HCT116 (cell line): Measurements from ENCODE around the gene PGLYRP4. TPM values are rescaled to one million over a fixed set of nuclear protein-coding genes. Genes with fewer than 3 reads are reported as not detected.

ENCODE experiments used
- ATAC-seq: fragments of 200-7000 bp; cut with Tn5 transposase; 2 replicates; pipeline ENCODE4 v1.9.1; 2020; ENCODE audit warnings: mild to moderate bottlenecking, moderate library complexity
- BruUV-seq: library from RNA; stranded (reverse); fragments of 400-500 nt; replicated peaks from 2 replicates; lab custom pipeline; 2021; lab: Mats Ljungman, UMichigan
- CTCF ChIA-PET: fragments of 300-600 bp; sonication (Branson Sonifier 250); formaldehyde crosslinking; loops from one replicate; lab custom pipeline; 2021; ENCODE audit warnings: antibody characterized with exemption; lab: Charles Lee
- POLR2A ChIA-PET: fragments of 300-600, 350-600 bp; sonication (Branson Sonifier 250); formaldehyde crosslinking; loops from one replicate; lab custom pipeline; 2021; ENCODE audit warnings: antibody characterized with exemption; lab: Charles Lee
- RAD21 ChIA-PET, 2 experiments: fragments of 300-600 bp; sonication (Branson Sonifier 250); formaldehyde crosslinking; loops; one replicate each; lab custom pipeline; 2023; ENCODE audit warnings: low total read pairs in 2 of 2; ENCODE audit not compliant: uncharacterized antibody in 2 of 2, unreplicated experiment in 2 of 2, low non-redundant PET in 1 of 2; lab: Charles Lee
- DNase-seq: peaks from one replicate; pipeline ENCODE4 v3.0.0-alpha.2; 2010; ENCODE audit warnings: low read depth, low spot score
- H2AFZ ChIP-seq: fragments of 200-600 bp; shearing (Covaris generic), sonication (generic); 2 replicates; pipeline ENCODE4 v1.6.1; 2017; ENCODE audit warnings: low read depth, mixed run types, mixed read lengths, antibody characterized with exemption, low read length; ENCODE audit not compliant: poor library complexity, severe bottlenecking
- H3K27ac ChIP-seq: 2 replicates; pipeline ENCODE4 v1.5.1; 2012; ENCODE audit warnings: low read depth, low read length
- H3K27me3 ChIP-seq: fragments of 200-600 bp; sonication (generic); 2 replicates; pipeline ENCODE4 v1.6.1; 2016; ENCODE audit warnings: mixed run types, low read length, mixed read lengths; ENCODE audit not compliant: insufficient read depth
- H3K36me3 ChIP-seq, 2 experiments: fragments of 200-500 bp in 1 of 2; fragments of 200-600 bp in 1 of 2; sonication (Bioruptor generic) in 1 of 2; sonication (generic) in 1 of 2; 2 replicates each; pipeline versions ENCODE4 v1.5.1 to v1.6.1; 2014 to 2016; ENCODE audit warnings: low read length in 2 of 2, inconsistent platforms in 1 of 2, mixed read lengths in 1 of 2, mixed run types in 1 of 2; ENCODE audit not compliant: insufficient read depth in 2 of 2, control insufficient read depth in 1 of 2
- H3K4me1 ChIP-seq, 2 experiments: fragments of 200-600 bp in 1 of 2; sonication (generic) in 1 of 2; 2 replicates each; pipeline versions ENCODE4 v1.5.1 to v1.6.1; 2012 to 2017; ENCODE audit warnings: low read length in 2 of 2, inconsistent platforms in 1 of 2, mild to moderate bottlenecking in 1 of 2, mixed read lengths in 1 of 2, mixed run types in 1 of 2, moderate library complexity in 1 of 2; ENCODE audit not compliant: insufficient read depth in 2 of 2, control insufficient read depth in 1 of 2
- H3K4me2 ChIP-seq: fragments of 200-600 bp; sonication (generic); 2 replicates; pipeline ENCODE4 v1.6.1; 2017; ENCODE audit warnings: mixed run types, low read length, mixed read lengths
- H3K4me3 ChIP-seq, 2 experiments: fragments of 200-600 bp in 1 of 2; sonication (generic) in 1 of 2; replicated peaks in 1 of 2; 2 replicates each; pipeline ENCODE4 v1.5.1; 2011 to 2016; ENCODE audit warnings: low read length in 2 of 2, control low read depth in 1 of 2, low read depth in 1 of 2, mild to moderate bottlenecking in 1 of 2, mixed read lengths in 1 of 2, mixed run types in 1 of 2
- H3K79me2 ChIP-seq: fragments of 200-600 bp; sonication (generic); 2 replicates; pipeline ENCODE4 v1.6.1; 2017; ENCODE audit warnings: mild to moderate bottlenecking, mixed run types, low read length, moderate library complexity, mixed read lengths; ENCODE audit not compliant: insufficient read depth
- H3K9ac ChIP-seq: fragments of 200-600 bp; sonication (generic); 2 replicates; pipeline ENCODE4 v1.6.1; 2016; ENCODE audit warnings: low read length, mixed read lengths
- H3K9me2 ChIP-seq: fragments of 200-600 bp; sonication (generic), shearing (Covaris generic); 2 replicates; pipeline ENCODE4 v1.6.1; 2017; ENCODE audit warnings: mixed run types, mild to moderate bottlenecking, moderate library complexity; ENCODE audit not compliant: insufficient read depth
- H3K9me3 ChIP-seq, 2 experiments: fragments of 200-500 bp in 1 of 2; fragments of 200-600 bp in 1 of 2; sonication (Bioruptor generic) in 1 of 2; sonication (generic) in 1 of 2; 2 replicates each; pipeline ENCODE4 v1.6.1; 2014 to 2017; ENCODE audit warnings: low read length in 2 of 2, mixed read lengths in 2 of 2, inconsistent platforms in 1 of 2, low read depth in 1 of 2, mild to moderate bottlenecking in 1 of 2, mixed run types in 1 of 2, moderate library complexity in 1 of 2; ENCODE audit not compliant: control insufficient read depth in 1 of 2, insufficient read depth in 1 of 2
- H4K20me1 ChIP-seq: fragments of 200-600 bp; sonication (generic), shearing (Covaris generic); 2 replicates; pipeline ENCODE4 v1.6.1; 2017; ENCODE audit warnings: mixed run types, mild to moderate bottlenecking, moderate library complexity; ENCODE audit not compliant: insufficient read depth
- ATF3 ChIP-seq: IDR thresholded peaks from 2 replicates; pipeline ENCODE4 v1.6.1; 2012
- CBX3 ChIP-seq: IDR thresholded peaks from 2 replicates; pipeline ENCODE4 v1.6.1; 2012; ENCODE audit warnings: low read depth
- EZH2phosphoT487 ChIP-seq: fragments of 200-600 bp; IDR thresholded peaks from 2 replicates; pipeline ENCODE4 v1.6.1; 2018; ENCODE audit warnings: antibody characterized with exemption, borderline replicate concordance
- FOSL1 ChIP-seq: IDR thresholded peaks from 2 replicates; pipeline ENCODE4 v1.6.1; 2012; ENCODE audit warnings: low read depth
- JUND ChIP-seq: IDR thresholded peaks from 2 replicates; pipeline ENCODE4 v1.6.1; 2012
- POLR2AphosphoS5 ChIP-seq: IDR thresholded peaks from 2 replicates; pipeline ENCODE4 v1.6.1; 2011; ENCODE audit warnings: mild to moderate bottlenecking, low read depth, low read length, moderate library complexity
- SIN3A ChIP-seq: IDR thresholded peaks from 2 replicates; pipeline ENCODE4 v1.6.1; 2012; ENCODE audit warnings: low read depth
- TCF7L2 ChIP-seq: IDR thresholded peaks from 2 replicates; pipeline ENCODE4 v1.7.0; 2011; ENCODE audit warnings: borderline replicate concordance, inconsistent platforms; ENCODE audit not compliant: insufficient read depth, insufficient read length; ENCODE audit errors: extremely low read depth
- YY1 ChIP-seq: IDR thresholded peaks from 2 replicates; pipeline ENCODE4 v1.6.1; 2011; ENCODE audit warnings: low read length, low read depth, moderate library complexity, mild to moderate bottlenecking; ENCODE audit not compliant: insufficient replicate concordance; ENCODE audit errors: extremely low read depth
- ZFX ChIP-seq: fragments of 450-650 bp; IDR thresholded peaks from 2 replicates; pipeline ENCODE4 v1.6.1; 2017
- intact Hi-C: fragments of 100-400 bp; cut with micrococcal nuclease; formaldehyde crosslinking; loops from 2 replicates; pipeline ENCODE4 v1.10.0; 2022
- total RNA-seq: library from RNA; stranded (reverse); gene quantifications from one replicate; pipeline ENCODE4 v1.2.1, GENCODE V29; 2021; ENCODE audit not compliant: unreplicated experiment
- TF ChIP-seq, protein P1 (sequence below): IDR thresholded peaks from 2 replicates; pipeline ENCODE4 v1.6.1; 2012

PGLYRP4 gene
- total RNA-seq, 1 experiment from 2014 or later, result not detected

- Histone ChIP-seq H3K27me3 (peaks cover 33% of the 10 kb centered on the region), H3K27ac (no peak overlapping the region), H3K36me3 (no peaks in the 10 kb centered on the region), H3K9me2 (no peaks in the 10 kb centered on the region), H3K79me2 (no peaks in the 10 kb centered on the region), H3K9ac (no peak overlapping the region), H2AFZ (no peak overlapping the region), H4K20me1 (no peaks in the 10 kb centered on the region), H3K9me3 (no peaks in the 10 kb centered on the region), H3K4me2 (no peak overlapping the region), H3K4me1 (no peaks in the 10 kb centered on the region), H3K4me3 (no peak overlapping the region)
- ChIA-PET CTCF (no interaction called here), POLR2A (no interaction called here), RAD21 (no interaction called here)
- no TSS peak for BruUV-seq
- intact Hi-C loops, result no loop called here
- TF ChIP-seq SIN3A, result no peak
- TF ChIP-seq JUND, result no peak
- no peak for TF ChIP-seq CBX3
- TF ChIP-seq, protein P1, sequence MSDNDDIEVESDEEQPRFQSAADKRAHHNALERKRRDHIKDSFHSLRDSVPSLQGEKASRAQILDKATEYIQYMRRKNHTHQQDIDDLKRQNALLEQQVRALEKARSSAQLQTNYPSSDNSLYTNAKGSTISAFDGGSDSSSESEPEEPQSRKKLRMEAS, result no peak
- no peak for TF ChIP-seq ZFX
- no peak for DNase-seq
- ATAC-seq, result no peak
Observed at GRCh38 chr1:153366261-153366660, 17.6 kb upstream of the PGLYRP4 start.

DNA sequence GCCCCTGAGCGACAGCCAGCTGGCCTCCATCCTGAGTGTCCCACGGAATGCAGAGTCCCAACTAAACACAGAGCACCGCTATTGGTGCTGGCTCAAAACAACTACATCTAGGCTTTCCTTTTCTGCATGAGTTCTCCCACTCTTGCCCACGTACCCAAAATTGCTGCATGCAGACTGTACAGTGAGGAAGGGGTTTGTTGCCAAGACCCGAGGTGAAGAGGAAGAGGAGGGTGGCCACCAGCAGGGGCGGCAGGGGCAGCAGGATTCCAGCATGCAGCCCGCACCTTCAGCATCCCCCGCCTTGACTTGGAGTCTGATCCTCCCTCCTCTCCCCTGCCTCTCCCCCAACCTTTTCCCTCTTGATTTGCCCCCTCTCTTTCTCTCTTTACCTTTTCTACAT is 17.1 kb upstream of the PGLYRP4 start:
- H3K27ac ChIP-seq, result no peak overlapping the region
- POLR2A ChIA-PET, result no interaction called here
- no peaks in the 10 kb centered on the region for H3K4me1 ChIP-seq
- ATAC-seq (no peak), DNase-seq (no peak)
- H4K20me1 ChIP-seq, result no peaks in the 10 kb centered on the region
- H3K9ac ChIP-seq, result no peak overlapping the region
- BruUV-seq, result no TSS peak
- H3K9me3 ChIP-seq, result no peaks in the 10 kb centered on the region
- no peaks in the 10 kb centered on the region for H3K36me3 ChIP-seq
- CTCF ChIA-PET, result no interaction called here
- no peaks in the 10 kb centered on the region for H3K79me2 ChIP-seq
- peaks cover 33% of the 10 kb centered on the region for H3K27me3 ChIP-seq
- no peak overlapping the region for H3K4me2 ChIP-seq
- H3K4me3 ChIP-seq, result no peak overlapping the region
- no peak overlapping the region for H2AFZ ChIP-seq
- TF ChIP-seq YY1, result no peak
- no peak for TF ChIP-seq FOSL1
- TF ChIP-seq ATF3, result no peak
- TF ChIP-seq CBX3, result no peak
- TF ChIP-seq EZH2phosphoT487, result no peak
- no peak for TF ChIP-seq TCF7L2
- TF ChIP-seq POLR2AphosphoS5, result no peak
- H3K9me2 ChIP-seq, result no peaks in the 10 kb centered on the region
- RAD21 ChIA-PET, result no interaction called here
- intact Hi-C loops, result no loop called here
